Heart left ventricle (tissue), 16 donors: ENCODE measurements around the gene ERC1. TPM values are rescaled to one million over a fixed set of nuclear protein-coding genes. Genes with fewer than 3 reads are reported as not detected.
A peak's percentile ranks its signal among the peaks of the same experiment; 100 is the strongest.

ENCODE experiments used
- ATAC-seq, 4 donors: fragments of 200-7000 bp; cut with Tn5 transposase; one replicate each; pipeline ENCODE4 v1.9.1; 2020 to 2022; ENCODE audit warnings: moderate library complexity in 4 of 4, mild to moderate bottlenecking in 3 of 4, moderate number of reproducible peaks in 1 of 4
- DNase-seq, 5 donors: peaks; one replicate each; pipeline ENCODE4 v3.0.0-alpha.2; 2020
- H3K27ac ChIP-seq, 12 donors: fragments of 200-600 bp; sonication (generic) in 4 of 12; one replicate each; pipeline versions ENCODE4 v1.5.0 to v1.8.0; 2016 to 2022; ENCODE audit warnings: mild to moderate bottlenecking in 2 of 12
- H3K27me3 ChIP-seq, 9 donors: fragments of 200-600 bp; sonication (generic) in 2 of 9; one replicate each; pipeline versions ENCODE4 v1.5.1 to v1.8.0; 2016 to 2022; ENCODE audit warnings: mild to moderate bottlenecking in 3 of 9
- H3K36me3 ChIP-seq, 9 donors: fragments of 200-600 bp; sonication (generic) in 2 of 9; one replicate each; pipeline versions ENCODE4 v1.5.0 to v1.8.0; 2018 to 2022; ENCODE audit warnings: mild to moderate bottlenecking in 2 of 9
- H3K4me1 ChIP-seq, 12 donors: fragments of 200-600 bp; sonication (generic) in 4 of 12; one replicate each; pipeline versions ENCODE4 v1.5.0 to v1.8.0; 2016 to 2022; ENCODE audit warnings: mild to moderate bottlenecking in 3 of 12
- H3K4me3 ChIP-seq, 12 donors: fragments of 200-600 bp; sonication (generic) in 4 of 12; one replicate each; pipeline versions ENCODE4 v1.5.0 to v1.8.0; 2017 to 2022; ENCODE audit warnings: mild to moderate bottlenecking in 9 of 12, moderate library complexity in 4 of 12
- H3K9me3 ChIP-seq, 12 donors: fragments of 200-600 bp; sonication (generic) in 4 of 12; one replicate each; pipeline versions ENCODE4 v1.5.0 to v1.8.0; 2016 to 2022; ENCODE audit warnings: mild to moderate bottlenecking in 1 of 12
- POLR2A ChIP-seq, 2 donors: fragments of 450-650 bp; IDR thresholded peaks; one replicate each; pipeline ENCODE4 v1.6.1; 2017; ENCODE audit warnings: antibody characterized with exemption in 2 of 2, mild to moderate bottlenecking in 2 of 2, moderate library complexity in 2 of 2
- WGBS, 4 donors: extraction: QIAGEN DNeasy Blood & Tissue Kit in 2 of 4; methylation state at CpG; one replicate each; pipeline versions ENCODE4 v1.1.5 to v1.1.7; 2013 to 2018; 5-methylcytosine and 5-hydroxymethylcytosine counted together
- intact Hi-C, 10 donors: fragments of 100-400 bp; cut with DNase I; formaldehyde crosslinking; loops; one replicate each; pipeline versions ENCODE4 v1.11.1 to v1.14.2; 2022
- polyA plus RNA-seq, 2 donors: library from polyadenylated mRNA; stranded (reverse); fragments of 200-250 nt; gene quantifications; one replicate each; pipeline ENCODE4 v1.2.3, GENCODE V29; 2013
- total RNA-seq, 9 donors: library from RNA; depleted of rRNA in 2 of 9; stranded (reverse); fragments of >200 nt in 2 of 9; fragmentation: NEBNext Ultra II Directional in 3 of 9; extraction: Animal tissue kit (Norgen Biotek cat#: 25700) in 3 of 9; gene quantifications; one replicate each; pipeline versions ENCODE4 v1.1.0 to v1.2.4, GENCODE V29; 2016 to 2023
- TF ChIP-seq, protein P1 (sequence below), 12 donors: fragments of 200-600 bp; sonication (generic) in 4 of 12; IDR thresholded peaks; one replicate each; pipeline versions ENCODE4 v1.5.0 to v1.8.0; 2018 to 2022; ENCODE audit warnings: antibody characterized with exemption in 12 of 12, mild to moderate bottlenecking in 5 of 12
- donor health status: ischemic (EF 13 %, LVEDD 7.1; RV severe dilation, severe dysfunction).
- donor health status: healthy with polysubstance abuse.
- donor health status: DM: no; HTN: yes; CAD: no.
- donor health status: DM: no; HTN: no; CAD: no.
- donor health status: ischemic (EF 25% LVEDD 6.9; RV normal size, moderate dysfunction).
- donor health status: ischemic (EF 25% LVEDD 5.7; RV mildly dilated, moderate dysfunction).
- donor health status: healthy.
- donor health status: DM: yes; HTN: yes; CAD: no.
- donor health status: ischemic (EF 35%, LVEDD 5.7; RV mildly dilated, moderate dysfunction).
- donor health status: nonischemic (EF 11% LVEDD 7.7; RV severe dilation, severe dysfunction).
- donor health status: DM: yes; HTN: yes; CAD: no.
- donor health status: PGD.
- donor health status: ischemic (EF 29% LVEDD 5.4; RV normal size, mild dysfunction).
- donor health status: nonischemic (EF 23%, LVEDD 6.1; RV moderate dilation, normal function).

Gene ERC1
- total and polyA plus RNA-seq, 11 donors = 13.5 to 84.0 (median 47.9) TPM

DNA sequence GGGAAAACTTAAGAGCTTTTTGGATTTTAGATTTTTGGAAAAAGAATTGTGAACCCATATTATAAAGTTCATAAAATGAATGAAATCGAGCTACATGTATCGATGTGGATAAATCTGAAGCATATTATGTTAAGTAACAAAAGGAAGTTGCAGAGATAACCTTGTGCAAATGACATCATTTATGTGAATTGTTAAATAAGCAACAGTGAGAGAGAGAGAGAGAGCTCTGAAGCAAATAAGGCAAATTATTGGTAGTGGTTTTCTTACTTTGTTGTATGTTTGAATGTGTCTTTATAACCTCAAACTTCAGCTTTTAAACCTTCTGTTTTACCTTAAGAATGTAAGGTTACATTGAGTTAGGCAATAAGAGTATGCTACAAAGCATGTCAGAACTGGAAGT is 78.8 kb downstream of the ERC1 start:
- no peak for ATAC-seq
- no peak for TF ChIP-seq POLR2A (IDR thresholded peaks at IDR 0.05)
- TF ChIP-seq, protein P1, sequence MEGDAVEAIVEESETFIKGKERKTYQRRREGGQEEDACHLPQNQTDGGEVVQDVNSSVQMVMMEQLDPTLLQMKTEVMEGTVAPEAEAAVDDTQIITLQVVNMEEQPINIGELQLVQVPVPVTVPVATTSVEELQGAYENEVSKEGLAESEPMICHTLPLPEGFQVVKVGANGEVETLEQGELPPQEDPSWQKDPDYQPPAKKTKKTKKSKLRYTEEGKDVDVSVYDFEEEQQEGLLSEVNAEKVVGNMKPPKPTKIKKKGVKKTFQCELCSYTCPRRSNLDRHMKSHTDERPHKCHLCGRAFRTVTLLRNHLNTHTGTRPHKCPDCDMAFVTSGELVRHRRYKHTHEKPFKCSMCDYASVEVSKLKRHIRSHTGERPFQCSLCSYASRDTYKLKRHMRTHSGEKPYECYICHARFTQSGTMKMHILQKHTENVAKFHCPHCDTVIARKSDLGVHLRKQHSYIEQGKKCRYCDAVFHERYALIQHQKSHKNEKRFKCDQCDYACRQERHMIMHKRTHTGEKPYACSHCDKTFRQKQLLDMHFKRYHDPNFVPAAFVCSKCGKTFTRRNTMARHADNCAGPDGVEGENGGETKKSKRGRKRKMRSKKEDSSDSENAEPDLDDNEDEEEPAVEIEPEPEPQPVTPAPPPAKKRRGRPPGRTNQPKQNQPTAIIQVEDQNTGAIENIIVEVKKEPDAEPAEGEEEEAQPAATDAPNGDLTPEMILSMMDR (IDR thresholded peaks at IDR 0.05) = no peak
- intact Hi-C loops = loop anchor here in 1 of 10 donors (10.0 kb wide), 1 partner anchor 75 kb away; the partner anchor contains the start of gene ERC1

DNA sequence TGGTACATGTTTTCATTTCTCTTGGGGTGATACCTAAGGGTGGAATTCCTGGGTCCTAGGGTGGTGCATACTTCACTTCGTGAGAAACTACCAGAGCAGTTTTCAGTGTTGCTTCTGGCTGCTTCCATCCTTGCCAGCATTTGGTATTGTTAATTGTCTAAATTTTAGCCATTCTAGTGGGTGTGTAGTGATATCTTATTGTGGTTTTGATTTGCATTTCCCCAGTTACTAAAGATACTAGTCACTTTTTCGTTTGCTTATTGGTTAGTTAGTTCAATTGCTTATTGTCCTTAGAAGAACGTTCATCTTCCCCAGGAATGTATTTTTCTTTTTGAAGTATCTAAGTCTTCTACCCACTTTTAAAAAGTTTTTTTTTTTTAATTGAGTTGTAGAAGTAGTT is 80.2 kb downstream of the ERC1 start:
- H3K27ac ChIP-seq = no peak overlapping the region
- DNase-seq = no peak
- WGBS, 4 donors = 72 to 86% (median 83%) methylated on average over 3 of the region's 3 CpGs
- ATAC-seq = no peak
- no peaks in the 10 kb centered on the region for H3K27me3 ChIP-seq
- H3K9me3 ChIP-seq = no peaks in the 10 kb centered on the region
- H3K36me3 ChIP-seq = no peaks in the 10 kb centered on the region
- TF ChIP-seq, protein P1 (IDR thresholded peaks at IDR 0.05) = no peak
- TF ChIP-seq POLR2A (IDR thresholded peaks at IDR 0.05) = no peak
- H3K4me3 ChIP-seq = no peak overlapping the region
- intact Hi-C loops = loop anchor here in 1 of 10 donors (10.0 kb wide), 1 partner anchor 76 kb away; the partner anchor contains the start of gene ERC1
- peaks cover 0 to 12% (median 0%) of the 10 kb centered on the region in 12 donors for H3K4me1 ChIP-seq

More for the DNA sequence above, 78.8 kb downstream of the ERC1 start:
- H3K36me3 ChIP-seq = no peaks in the 10 kb centered on the region
- H3K4me1 ChIP-seq = peaks cover 0 to 12% (median 0%) of the 10 kb centered on the region in 12 donors
- WGBS, 4 donors = 58 to 65% (median 62%) methylated on average over 2 of the region's 2 CpGs
- H3K9me3 ChIP-seq = peaks cover 0 to 7% (median 2%) of the 10 kb centered on the region in 12 donors
- no peaks in the 10 kb centered on the region for H3K27me3 ChIP-seq
- H3K4me3 ChIP-seq = no peak overlapping the region
- no peak for DNase-seq
- no peak overlapping the region for H3K27ac ChIP-seq

DNA sequence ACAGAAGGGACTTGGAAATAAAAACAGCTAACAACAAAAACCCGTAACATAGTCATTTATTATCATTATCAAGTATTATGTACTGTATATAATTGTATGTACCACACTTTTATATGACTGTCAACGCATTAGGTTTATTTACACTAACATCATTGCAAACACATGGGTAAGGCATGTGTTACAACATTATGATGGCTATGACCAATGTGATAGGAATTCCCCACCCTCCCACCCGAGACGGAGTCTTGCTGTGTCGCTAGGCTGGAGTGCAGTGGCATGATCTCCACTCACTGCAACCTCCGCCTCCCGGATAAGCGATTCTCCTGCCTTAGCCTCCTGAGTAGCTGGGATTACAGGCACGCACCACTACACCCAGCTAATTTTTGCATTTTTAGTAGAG is 82.6 kb downstream of the ERC1 start:
- ATAC-seq (no peak), DNase-seq (no peak)
- Histone ChIP-seq H3K4me3 (no peak overlapping the region), H3K9me3 (no peaks in the 10 kb centered on the region), H3K4me1 (peaks cover 0 to 28% (median 13%) of the 10 kb centered on the region in 12 donors), H3K36me3 (no peaks in the 10 kb centered on the region), H3K27ac (no peak overlapping the region), H3K27me3 (no peaks in the 10 kb centered on the region)
- intact Hi-C loops = loop anchor here in 2 of 10 donors (2.0 to 10.0 kb wide), 2 partner anchors 15 to 79 kb away; partner anchors contain the start of gene ERC1 (in 1 of the 2)
- no peak for TF ChIP-seq POLR2A (IDR thresholded peaks at IDR 0.05)
- TF ChIP-seq, protein P1 (IDR thresholded peaks at IDR 0.05) = no peak
- 96 to 99% (median 97%) methylated on average over 9 of the region's 9 CpGs for WGBS, 4 donors

DNA sequence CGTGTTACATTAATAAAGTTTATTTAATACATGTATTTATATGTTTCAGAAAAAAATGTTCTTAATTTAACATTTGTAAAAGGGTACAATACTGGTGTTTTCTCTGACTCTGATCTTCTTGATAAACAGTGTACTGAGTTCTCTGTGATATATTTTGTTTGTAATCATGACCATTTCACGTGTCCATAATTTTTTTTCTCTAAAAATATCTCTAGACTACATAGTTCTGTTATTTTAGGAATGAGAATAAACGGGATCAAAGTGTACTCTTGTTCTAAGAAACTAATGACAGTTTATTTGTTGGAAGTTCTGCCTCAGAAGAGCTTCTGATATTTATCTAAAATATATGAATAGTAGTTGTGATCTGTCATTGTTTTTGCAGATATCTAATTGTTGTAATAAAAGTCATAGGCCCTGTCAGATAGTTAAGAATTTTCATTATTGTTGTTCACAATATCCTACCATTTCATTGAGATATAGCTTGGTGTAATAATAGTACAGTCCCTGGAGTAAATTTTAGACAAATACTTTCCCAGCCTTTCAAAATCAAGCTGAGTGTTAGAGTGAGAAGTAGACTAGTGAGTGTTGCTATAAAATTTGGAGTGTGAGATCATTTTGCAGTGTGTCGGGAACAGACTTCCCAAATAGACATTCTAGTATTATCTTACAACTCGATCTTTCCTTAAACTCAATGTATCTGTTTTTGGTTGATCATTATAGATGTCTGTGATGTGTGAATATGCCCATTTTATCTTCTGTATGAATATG is 86.2 kb downstream of the ERC1 start:
- no peaks in the 10 kb centered on the region for H3K36me3 ChIP-seq
- H3K4me1 ChIP-seq = peaks cover 0 to 20% (median 13%) of the 10 kb centered on the region in 12 donors
- ATAC-seq (peak in 1 of 4 donors; percentile 16), DNase-seq (no peak)
- TF ChIP-seq, protein P1 (IDR thresholded peaks at IDR 0.05) = no peak
- TF ChIP-seq POLR2A (IDR thresholded peaks at IDR 0.05) = no peak
- H3K27ac ChIP-seq = peak overlapping the region in 7 of 12 donors; percentile 3 to 30 (median 15)
- WGBS, 4 donors = 46 to 52% (median 50%) methylated on average over 5 of the region's 5 CpGs
- H3K27me3 ChIP-seq = no peaks in the 10 kb centered on the region
- intact Hi-C loops = loop anchor here in 1 of 10 donors (10.0 kb wide), 1 partner anchor 82 kb away; the partner anchor contains the start of gene ERC1
- H3K9me3 ChIP-seq = no peaks in the 10 kb centered on the region
- H3K4me3 ChIP-seq = no peak overlapping the region
